HEK293T (cell line): ENCODE data around the gene SGIP1.

Experiments
- CTCF ChIA-PET: fragments of 350-600 bp; formaldehyde crosslinking; extraction: SDS; loops from one replicate; lab custom pipeline; 2021; ENCODE audit warnings: antibody characterized with exemption, inconsistent platforms; lab: Yijun Ruan, JAX
- POLR2A ChIA-PET: fragments of 350-600 bp; formaldehyde crosslinking; extraction: SDS; loops from one replicate; lab custom pipeline; 2020; ENCODE audit warnings: antibody characterized with exemption, inconsistent platforms; lab: Yijun Ruan, JAX
- DNase-seq: peaks from one replicate; pipeline ENCODE4 v3.0.0; 2012; ENCODE audit warnings: mixed read lengths; ENCODE audit errors: extremely low spot score
- ARNT ChIP-seq: fragments of 450-650 bp; IDR thresholded peaks from 2 replicates; pipeline ENCODE4 v1.6.1; 2017; ENCODE audit warnings: mild to moderate bottlenecking
- BHLHE40 ChIP-seq: fragments of 450-650 bp; IDR thresholded peaks from 2 replicates; pipeline ENCODE4 v1.6.1; 2016; ENCODE audit warnings: mild to moderate bottlenecking, moderate library complexity, borderline replicate concordance
- CTBP1 ChIP-seq: fragments of 450-650 bp; IDR thresholded peaks from 2 replicates; pipeline ENCODE4 v1.6.1; 2016; ENCODE audit warnings: borderline replicate concordance
- ELF4 ChIP-seq: fragments of 450-650 bp; IDR thresholded peaks from 2 replicates; pipeline ENCODE4 v1.6.1; 2017; ENCODE audit warnings: antibody characterized with exemption
- FOXA1 ChIP-seq: fragments of 450-650 bp; IDR thresholded peaks from 2 replicates; pipeline ENCODE4 v1.6.1; 2016; ENCODE audit warnings: mild to moderate bottlenecking
- FOXK2 ChIP-seq: fragments of 450-650 bp; IDR thresholded peaks from 2 replicates; pipeline ENCODE4 v1.6.1; 2016; ENCODE audit warnings: mild to moderate bottlenecking
- FOXM1 ChIP-seq: fragments of 450-650 bp; IDR thresholded peaks from 2 replicates; pipeline ENCODE4 v1.6.1; 2017; ENCODE audit warnings: mild to moderate bottlenecking, borderline replicate concordance
- HDGF ChIP-seq: fragments of 450-650 bp; IDR thresholded peaks from 2 replicates; pipeline ENCODE4 v1.6.1; 2017; ENCODE audit warnings: antibody characterized with exemption, borderline replicate concordance
- L3MBTL2 ChIP-seq: fragments of 450-650 bp; conservative IDR thresholded peaks from 2 replicates; pipeline ENCODE4 v1.6.1; 2016; ENCODE audit warnings: mild to moderate bottlenecking
- LEF1 ChIP-seq: fragments of 450-650 bp; IDR thresholded peaks from 2 replicates; pipeline ENCODE4 v1.6.1; 2017; ENCODE audit warnings: mild to moderate bottlenecking, borderline replicate concordance
- NFRKB ChIP-seq: fragments of 450-650 bp; IDR thresholded peaks from 2 replicates; pipeline ENCODE4 v1.6.1; 2016; ENCODE audit warnings: mild to moderate bottlenecking, moderate library complexity
- PKNOX1 ChIP-seq: fragments of 450-650 bp; IDR thresholded peaks from 2 replicates; pipeline ENCODE4 v1.6.1; 2016
- SP1 ChIP-seq: fragments of 450-650 bp; IDR thresholded peaks from 2 replicates; pipeline ENCODE4 v1.6.1; 2017
- SUZ12 ChIP-seq: fragments of 450-650 bp; IDR thresholded peaks from 2 replicates; pipeline ENCODE4 v1.6.1; 2016; ENCODE audit warnings: mild to moderate bottlenecking
- TARDBP ChIP-seq: fragments of 450-650 bp; IDR thresholded peaks from 2 replicates; pipeline ENCODE4 v1.6.1; 2016
- ZNF384 ChIP-seq: fragments of 450-650 bp; IDR thresholded peaks from 2 replicates; pipeline ENCODE4 v1.6.1; 2016

SGIP1 gene

DNA sequence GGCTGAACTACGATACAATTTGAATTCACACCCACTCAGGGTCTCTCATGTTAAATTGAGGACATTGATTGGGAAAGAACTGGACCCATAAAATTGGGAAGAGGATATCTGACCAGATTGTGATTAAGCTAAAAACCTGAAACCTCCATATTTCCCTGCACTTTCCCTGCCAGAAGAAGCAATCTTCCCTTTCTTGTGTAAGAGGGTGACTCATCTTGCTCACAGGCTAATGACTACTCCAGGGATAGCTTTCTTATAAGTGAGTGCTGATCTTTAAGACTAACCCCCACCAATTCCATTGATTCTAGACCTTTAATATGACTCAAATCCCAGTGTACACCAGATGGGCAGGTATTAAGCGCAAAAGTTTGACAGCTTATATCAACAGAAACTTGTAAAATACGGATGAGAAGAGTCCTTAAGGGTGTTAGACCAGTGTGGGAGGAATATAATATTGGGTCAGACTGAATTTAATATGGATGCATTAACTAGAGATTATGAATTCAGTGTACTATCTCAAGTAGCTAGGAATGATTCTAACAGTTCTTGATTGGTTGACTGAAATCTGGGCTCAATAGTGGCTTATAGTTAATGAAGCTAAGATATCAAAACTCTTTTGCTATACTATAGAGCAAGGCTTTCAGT, 12.1 kb upstream of the SGIP1 start:
- POLR2A ChIA-PET: no interaction called here
- DNase-seq: no peak
- CTCF ChIA-PET: no interaction called here
- TF ChIP-seq L3MBTL2 (no peak), HDGF (no peak), PKNOX1 (no peak), LEF1 (no peak), FOXK2 (no peak), NFRKB (no peak), ZNF384 (no peak), BHLHE40 (no peak), TARDBP (no peak), FOXA1 (no peak), SP1 (no peak), ELF4 (no peak), SUZ12 (no peak)

DNA sequence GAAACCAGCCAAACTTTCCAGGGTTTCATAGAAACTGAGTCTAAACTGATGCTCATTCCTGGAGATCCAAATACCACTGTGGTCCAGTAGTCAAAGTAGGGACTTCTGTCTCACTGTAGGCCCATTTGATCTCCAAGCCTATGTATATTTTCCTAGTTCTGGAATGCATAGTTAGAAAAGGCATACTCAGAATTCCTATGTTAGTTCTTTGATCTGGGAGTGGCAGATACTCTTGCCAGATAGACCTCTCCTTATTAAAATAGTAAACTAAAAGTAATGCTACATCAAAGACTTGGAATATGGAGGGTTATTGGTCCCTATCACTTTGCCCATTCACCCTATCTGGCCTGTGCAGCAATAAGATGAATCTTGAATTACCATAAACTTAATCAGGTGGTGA, 10.4 kb upstream of the SGIP1 start:
- DNase-seq: no peak
- ChIA-PET POLR2A (no interaction called here), CTCF (no interaction called here)
- no peak for TF ChIP-seq FOXA1
- TF ChIP-seq PKNOX1: no peak
- no peak for TF ChIP-seq ARNT
- no peak for TF ChIP-seq LEF1
- TF ChIP-seq CTBP1: no peak
- no peak for TF ChIP-seq NFRKB
- TF ChIP-seq TARDBP: no peak
- no peak for TF ChIP-seq ZNF384
- TF ChIP-seq L3MBTL2: no peak
- no peak for TF ChIP-seq ELF4
- no peak for TF ChIP-seq HDGF

GRCh38 chr1:66525086-66525485, 8.9 kb upstream of the SGIP1 start:
- no peak for DNase-seq
- CTCF ChIA-PET: no interaction called here
- TF ChIP-seq L3MBTL2: no peak
- no peak for TF ChIP-seq FOXA1
- no peak for TF ChIP-seq TARDBP
- no peak for TF ChIP-seq ELF4
- no peak for TF ChIP-seq HDGF
- TF ChIP-seq FOXM1: no peak
- no peak for TF ChIP-seq BHLHE40
- TF ChIP-seq ZNF384: no peak
- TF ChIP-seq FOXK2: no peak
- no peak for TF ChIP-seq SP1
- TF ChIP-seq LEF1: no peak
- no peak for TF ChIP-seq PKNOX1
- no peak for TF ChIP-seq SUZ12
- no peak for TF ChIP-seq CTBP1
- TF ChIP-seq ARNT: no peak
- TF ChIP-seq NFRKB: no peak
- POLR2A ChIA-PET: no interaction called here

GRCh38 chr1:66526036-66526435, 7.9 kb upstream of the SGIP1 start:
- ChIA-PET CTCF (no interaction called here), POLR2A (no interaction called here)
- TF ChIP-seq CTBP1 (no peak), ARNT (no peak), LEF1 (no peak), NFRKB (no peak)
- DNase-seq: no peak

DNA sequence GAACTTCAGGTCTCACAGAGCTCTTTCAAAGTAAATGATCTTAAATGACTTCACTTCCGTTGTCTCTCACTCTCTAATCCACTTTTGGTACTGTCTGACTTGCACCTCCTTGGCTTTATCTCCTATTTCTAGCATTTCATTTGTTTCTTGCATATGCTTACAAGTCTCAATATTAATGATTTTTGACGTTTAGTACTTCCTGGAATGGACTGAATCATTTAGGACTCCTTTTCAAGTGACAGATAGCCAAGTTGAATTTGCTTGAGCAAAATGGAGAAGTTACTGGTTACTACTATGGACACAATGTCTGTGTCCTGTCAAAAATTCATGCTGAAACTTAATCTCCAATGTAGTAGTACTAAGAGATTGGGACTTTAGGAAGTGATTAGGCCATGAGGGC, 7.0 kb upstream of the SGIP1 start:
- ChIA-PET POLR2A (no interaction called here), CTCF (no interaction called here)
- TF ChIP-seq ELF4: no peak
- TF ChIP-seq BHLHE40: no peak
- TF ChIP-seq NFRKB: no peak
- no peak for TF ChIP-seq ZNF384
- no peak for TF ChIP-seq LEF1
- TF ChIP-seq SUZ12: no peak
- no peak for DNase-seq

DNA sequence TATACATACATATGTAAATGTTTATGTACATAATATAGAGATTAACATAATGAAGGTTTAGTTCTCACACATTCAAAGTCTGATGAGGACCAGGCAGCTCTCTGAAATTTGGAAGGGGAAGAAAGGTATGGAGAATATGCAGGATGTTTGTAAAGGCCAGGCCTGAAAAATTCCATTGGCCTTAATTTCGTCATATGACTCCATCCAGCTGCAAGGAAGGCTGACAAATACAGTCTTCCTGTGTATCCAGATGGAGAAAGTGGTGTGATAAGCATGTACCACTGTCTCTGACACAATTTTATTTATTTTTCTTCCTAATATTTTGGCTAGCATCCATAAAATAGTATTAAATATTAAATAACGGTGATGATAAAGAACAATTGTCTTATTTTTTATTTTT, 6.3 kb upstream of the SGIP1 start:
- no peak for DNase-seq
- ChIA-PET POLR2A (no interaction called here), CTCF (no interaction called here)
- no peak for TF ChIP-seq CTBP1
- TF ChIP-seq L3MBTL2: no peak
- no peak for TF ChIP-seq ZNF384
- no peak for TF ChIP-seq HDGF
- no peak for TF ChIP-seq BHLHE40
- no peak for TF ChIP-seq FOXA1
- TF ChIP-seq PKNOX1: no peak
- no peak for TF ChIP-seq FOXM1
- no peak for TF ChIP-seq TARDBP
- no peak for TF ChIP-seq LEF1
- TF ChIP-seq SUZ12: no peak
- no peak for TF ChIP-seq ARNT
- no peak for TF ChIP-seq SP1
- no peak for TF ChIP-seq NFRKB
- TF ChIP-seq FOXK2: no peak
- TF ChIP-seq ELF4: no peak
